Activated naive CD8-positive, alpha-beta T cell (primary cell): ENCODE data around the gene SUSD3.

ENCODE experiments used
- H3K27ac Mint-ChIP-seq: one replicate; pipeline ENCODE4 v1.8.0; 2021; ENCODE audit warnings: mixed read lengths
- H3K27me3 Mint-ChIP-seq: one replicate; pipeline ENCODE4 v1.8.0; 2021; ENCODE audit warnings: mixed read lengths
- H3K36me3 Mint-ChIP-seq: one replicate; pipeline ENCODE4 v1.8.0; 2021; ENCODE audit warnings: mixed read lengths
- H3K4me1 Mint-ChIP-seq: one replicate; pipeline ENCODE4 v1.8.0; 2021; ENCODE audit warnings: low read depth, mixed read lengths
- H3K4me3 Mint-ChIP-seq: one replicate; pipeline ENCODE4 v1.8.0; 2021; ENCODE audit warnings: mild to moderate bottlenecking, mixed read lengths
- H3K9me3 Mint-ChIP-seq: one replicate; pipeline ENCODE4 v1.8.0; 2021; ENCODE audit warnings: low read depth, mixed read lengths

The SUSD3 gene

DNA sequence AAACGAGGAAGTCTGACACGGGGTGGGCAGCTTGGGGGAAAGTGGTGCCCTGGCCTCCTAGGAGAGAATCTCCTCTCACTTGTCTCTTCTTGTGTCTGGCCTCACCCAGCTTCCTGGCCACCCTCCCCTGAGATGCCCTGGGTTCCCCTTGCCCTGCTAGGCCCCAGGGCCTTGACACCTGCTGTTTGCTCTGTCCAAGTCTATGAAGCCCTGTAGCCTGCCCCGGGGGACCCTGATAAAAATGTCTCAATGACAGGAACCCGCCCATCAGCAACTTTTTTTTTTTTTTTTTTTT is 35.0 kb upstream of the SUSD3 start:
- H3K4me1 Mint-ChIP-seq: peaks cover 69% of the 10 kb centered on the region
- H3K4me3 Mint-ChIP-seq: no peak overlapping the region
- H3K36me3 Mint-ChIP-seq: peaks cover 4% of the 10 kb centered on the region
- H3K27ac Mint-ChIP-seq: peak overlapping the region; percentile 91
- no peaks in the 10 kb centered on the region for H3K9me3 Mint-ChIP-seq
- no peaks in the 10 kb centered on the region for H3K27me3 Mint-ChIP-seq

DNA sequence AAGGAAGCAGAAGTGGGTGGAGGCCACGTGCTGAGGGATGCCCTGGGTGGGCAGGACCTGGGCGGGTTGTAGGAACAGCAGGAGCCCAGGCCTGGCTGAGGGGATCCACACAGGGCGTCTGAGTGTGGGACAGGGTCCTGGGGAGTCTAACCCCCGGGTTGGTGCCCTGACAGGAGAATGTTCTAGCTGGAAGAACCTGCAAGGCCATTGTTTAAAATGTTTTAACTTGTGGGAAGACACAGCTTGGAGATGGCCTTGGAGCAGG is 33.9 kb upstream of the SUSD3 start:
- Mint-ChIP-seq H3K4me1 (peaks cover 71% of the 10 kb centered on the region), H3K27ac (peak overlapping the region; percentile 91), H3K27me3 (no peaks in the 10 kb centered on the region), H3K4me3 (peak overlapping the region; percentile 32), H3K9me3 (no peaks in the 10 kb centered on the region), H3K36me3 (peaks cover 5% of the 10 kb centered on the region)

DNA sequence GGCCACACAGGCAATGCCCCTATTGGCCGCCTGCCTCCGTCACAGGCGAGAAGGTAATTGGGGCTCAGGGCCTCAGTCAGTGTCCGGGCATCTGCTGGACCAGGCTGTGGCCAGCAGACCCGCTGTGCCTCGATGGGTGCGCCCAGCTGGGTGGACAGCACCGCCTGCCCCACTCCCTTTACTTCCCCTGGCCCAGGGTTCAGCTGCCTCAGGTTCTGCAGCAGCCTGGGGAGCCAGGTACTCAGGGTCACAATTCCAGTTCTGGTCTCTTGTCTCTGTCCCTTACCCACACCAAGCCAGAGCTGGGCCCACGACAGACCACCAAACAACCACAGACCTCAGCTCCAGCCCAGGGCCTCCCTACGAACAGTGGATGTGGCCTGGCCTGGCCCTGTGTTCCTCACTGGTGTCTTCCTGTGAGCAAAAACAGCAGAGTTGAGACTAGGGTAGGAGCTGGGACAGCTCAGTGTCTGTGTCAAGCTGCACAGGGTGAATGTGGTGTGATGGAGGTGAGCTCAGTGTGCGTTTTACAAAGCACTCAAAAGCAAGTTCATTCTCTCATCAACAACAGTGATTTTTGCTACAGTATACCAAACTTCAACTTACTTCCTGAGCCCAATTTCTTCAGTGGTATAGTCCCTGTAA is 33.4 kb upstream of the SUSD3 start:
- peak overlapping the region; percentile 91 for H3K27ac Mint-ChIP-seq
- no peaks in the 10 kb centered on the region for H3K27me3 Mint-ChIP-seq
- peak overlapping the region; percentile 22 for H3K4me3 Mint-ChIP-seq
- no peaks in the 10 kb centered on the region for H3K9me3 Mint-ChIP-seq
- H3K36me3 Mint-ChIP-seq: peaks cover 4% of the 10 kb centered on the region
- H3K4me1 Mint-ChIP-seq: peaks cover 75% of the 10 kb centered on the region

DNA sequence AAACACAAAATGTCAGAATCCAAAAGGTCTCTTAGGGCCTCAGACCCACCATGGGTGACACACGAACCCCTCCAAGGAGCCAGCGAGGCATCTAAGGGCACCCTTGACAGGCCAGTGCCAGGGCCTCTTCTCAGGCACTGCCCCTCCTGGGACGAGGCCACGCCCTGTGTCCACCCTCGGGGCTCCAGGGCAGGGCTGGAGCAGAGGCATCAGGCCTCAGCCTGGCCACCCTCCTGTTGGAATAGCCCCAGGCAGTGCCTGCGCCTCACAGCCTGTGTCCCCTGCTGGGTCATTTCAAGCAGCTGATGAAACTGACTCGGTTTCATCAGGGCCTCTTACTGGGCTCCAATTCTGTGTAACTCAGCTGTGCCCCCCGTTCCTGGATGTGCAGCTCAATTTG is 32.8 kb upstream of the SUSD3 start:
- Mint-ChIP-seq H3K9me3 (no peaks in the 10 kb centered on the region), H3K27me3 (no peaks in the 10 kb centered on the region), H3K4me3 (no peak overlapping the region), H3K27ac (peak overlapping the region; percentile 90), H3K4me1 (peaks cover 75% of the 10 kb centered on the region), H3K36me3 (peaks cover 6% of the 10 kb centered on the region)

DNA sequence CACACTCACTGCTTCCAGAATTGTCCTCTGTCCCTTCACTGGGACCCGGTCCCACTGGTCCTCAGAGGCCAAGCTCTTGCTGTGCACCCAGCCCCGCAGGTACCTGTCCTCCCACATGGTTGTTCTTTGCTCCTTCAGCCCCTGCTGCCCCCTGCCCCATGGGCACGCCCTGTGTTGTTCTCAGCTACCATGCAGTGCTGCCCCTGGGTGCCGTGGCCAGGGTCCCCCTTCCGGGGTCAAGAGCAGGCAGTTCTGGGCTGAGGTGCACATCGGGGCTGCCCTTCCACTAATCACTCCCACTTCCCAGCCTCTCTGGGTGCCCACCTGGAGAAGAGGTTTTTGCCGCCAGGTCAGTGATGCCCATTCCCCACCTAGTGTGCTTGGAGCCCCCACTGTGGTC is 31.9 kb upstream of the SUSD3 start:
- Mint-ChIP-seq H3K36me3 (peaks cover 8% of the 10 kb centered on the region), H3K9me3 (no peaks in the 10 kb centered on the region), H3K27me3 (no peaks in the 10 kb centered on the region), H3K4me1 (peaks cover 80% of the 10 kb centered on the region), H3K4me3 (no peak overlapping the region), H3K27ac (peak overlapping the region; percentile 96)

DNA sequence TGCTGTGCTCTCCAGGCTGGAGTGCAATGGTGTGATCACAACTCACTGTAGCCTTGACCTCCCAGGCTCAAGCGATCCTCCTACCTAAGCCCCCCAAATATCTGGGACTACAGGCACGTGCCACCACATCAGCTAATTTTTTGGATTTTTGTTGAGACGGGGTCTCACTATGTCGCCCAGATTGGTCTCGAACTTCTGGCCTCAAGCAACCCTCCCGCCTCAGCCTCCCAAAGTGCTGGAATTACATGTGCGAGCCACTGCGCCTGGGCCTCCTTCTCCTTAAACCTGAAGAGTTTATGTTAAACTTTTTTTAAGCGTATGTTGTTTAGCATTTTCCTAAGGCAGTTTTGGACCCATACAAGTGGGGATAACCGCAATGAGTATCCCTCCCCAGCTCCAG is 30.8 kb upstream of the SUSD3 start:
- Mint-ChIP-seq H3K36me3 (peaks cover 8% of the 10 kb centered on the region), H3K4me3 (peak overlapping the region; percentile 82), H3K27me3 (no peaks in the 10 kb centered on the region)

DNA sequence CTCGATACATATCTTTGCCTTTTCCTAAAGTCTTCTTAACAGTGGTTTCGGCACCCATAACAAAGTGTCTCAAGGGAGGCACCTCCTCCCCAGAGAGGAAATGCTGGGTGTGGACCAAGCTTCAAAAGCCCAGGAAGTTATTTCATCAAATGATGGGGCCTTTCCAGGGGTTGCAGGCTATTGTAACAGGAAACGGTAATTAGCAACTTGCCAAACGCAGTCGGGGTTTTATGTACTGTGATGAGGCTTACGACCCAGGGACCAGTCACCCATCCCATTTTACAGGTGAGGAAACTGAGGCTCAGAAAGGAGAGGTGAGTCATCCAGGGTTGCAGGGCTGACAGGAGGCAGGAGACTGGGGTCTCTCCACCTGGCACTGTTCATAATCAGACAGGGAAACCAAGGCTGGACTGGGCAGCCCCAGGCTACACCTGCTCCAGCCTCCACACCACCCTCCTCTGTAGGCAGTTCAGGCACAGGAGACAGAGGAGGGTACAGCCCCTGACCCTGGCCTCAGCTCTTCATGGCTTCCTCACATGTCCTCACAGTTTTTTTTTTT is 30.0 kb upstream of the SUSD3 start:
- Mint-ChIP-seq H3K36me3 (peaks cover 8% of the 10 kb centered on the region), H3K9me3 (no peaks in the 10 kb centered on the region), H3K27ac (peak overlapping the region; percentile 96), H3K4me3 (peak overlapping the region; percentile 82), H3K27me3 (no peaks in the 10 kb centered on the region), H3K4me1 (peaks cover 81% of the 10 kb centered on the region)

More for the DNA sequence above, 30.8 kb upstream of the SUSD3 start:
- Mint-ChIP-seq H3K4me1 (peaks cover 83% of the 10 kb centered on the region), H3K9me3 (no peaks in the 10 kb centered on the region), H3K27ac (peak overlapping the region; percentile 96)

DNA sequence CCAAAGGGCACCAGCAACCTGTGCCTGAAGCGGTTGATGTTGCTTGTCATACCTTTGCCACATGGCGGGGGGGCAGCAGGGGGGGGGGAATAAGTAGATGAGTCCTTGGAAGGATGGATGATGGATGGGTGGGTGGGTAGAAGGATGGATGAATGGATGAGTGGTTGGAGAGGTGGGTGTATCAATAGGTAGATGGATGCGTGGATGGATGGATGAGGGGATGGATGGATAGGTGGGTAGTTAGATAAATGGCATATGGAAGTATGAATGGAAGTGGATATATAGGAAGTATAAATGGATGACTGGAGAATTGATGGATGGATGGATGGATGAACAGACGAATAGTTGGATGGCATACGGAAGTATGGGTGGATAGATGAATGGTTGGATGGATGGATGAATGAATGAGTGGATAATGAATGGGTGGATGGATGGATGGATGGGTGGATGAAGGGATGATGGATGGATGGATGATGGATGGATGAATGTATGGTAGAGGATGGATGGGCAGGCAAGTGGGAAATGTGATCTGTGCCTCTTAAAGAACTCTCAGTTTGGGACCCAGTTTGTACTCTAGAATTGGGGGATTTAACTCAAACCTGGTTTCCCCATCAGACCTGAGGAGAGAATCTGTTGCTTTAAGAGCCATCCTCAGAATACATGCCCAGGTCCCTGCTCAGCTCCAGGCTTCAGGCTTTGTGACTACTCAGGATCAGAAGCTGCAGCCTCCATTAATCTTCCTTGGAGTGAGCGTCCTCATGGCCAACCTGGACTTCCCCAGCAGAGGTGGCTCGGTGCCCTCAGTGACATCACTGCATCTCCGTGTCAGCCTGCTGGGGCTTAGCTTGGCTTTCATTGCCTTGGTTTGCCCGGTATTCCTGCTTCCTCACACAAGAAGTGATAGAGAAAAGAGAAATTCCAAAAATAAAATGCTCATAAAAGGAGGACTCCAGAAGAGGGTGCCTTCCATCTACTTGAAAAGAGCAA is 27.6 kb upstream of the SUSD3 start:
- Mint-ChIP-seq H3K36me3 (peaks cover 8% of the 10 kb centered on the region), H3K9me3 (no peaks in the 10 kb centered on the region), H3K4me3 (no peak overlapping the region), H3K4me1 (peaks cover 66% of the 10 kb centered on the region), H3K27ac (peak overlapping the region; percentile 88), H3K27me3 (no peaks in the 10 kb centered on the region)

DNA sequence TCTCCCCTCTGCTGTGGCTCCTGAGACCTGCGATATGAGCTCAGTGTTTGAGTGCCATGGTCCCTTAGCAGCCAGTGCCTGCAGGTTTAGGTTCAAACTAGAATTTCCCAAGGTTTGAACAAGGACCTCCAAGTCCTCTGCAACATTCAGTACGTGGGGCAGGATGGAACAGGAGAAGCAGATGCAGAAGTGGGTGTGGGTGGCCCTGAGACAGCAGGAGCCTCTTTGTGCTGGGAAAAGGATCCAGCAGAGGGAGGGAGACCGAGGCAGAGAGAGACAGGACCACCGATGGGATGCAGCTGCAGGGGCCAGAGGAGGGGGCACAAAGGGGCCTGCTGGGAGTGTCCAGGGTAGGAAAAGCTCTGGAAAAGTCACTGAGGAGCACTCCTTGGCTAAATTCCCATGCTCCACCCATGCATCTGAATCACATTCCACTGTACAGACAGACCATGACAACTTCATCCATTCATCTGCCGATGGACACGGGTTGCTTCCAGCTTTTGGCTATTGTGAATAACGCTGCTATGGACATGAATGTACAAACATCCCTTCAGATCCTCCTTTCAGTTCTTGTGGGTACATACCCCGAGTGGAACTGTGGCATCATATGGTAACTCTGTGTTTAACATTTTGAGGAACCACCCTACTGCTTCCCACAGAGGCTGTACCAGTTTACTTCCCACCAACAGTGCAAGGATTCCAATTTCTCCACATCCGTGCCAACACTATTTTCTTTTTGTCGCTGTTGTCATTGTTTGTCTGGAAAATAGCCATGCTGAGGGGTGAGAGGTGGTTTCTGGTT is 26.7 kb upstream of the SUSD3 start:
- peaks cover 63% of the 10 kb centered on the region for H3K4me1 Mint-ChIP-seq

DNA sequence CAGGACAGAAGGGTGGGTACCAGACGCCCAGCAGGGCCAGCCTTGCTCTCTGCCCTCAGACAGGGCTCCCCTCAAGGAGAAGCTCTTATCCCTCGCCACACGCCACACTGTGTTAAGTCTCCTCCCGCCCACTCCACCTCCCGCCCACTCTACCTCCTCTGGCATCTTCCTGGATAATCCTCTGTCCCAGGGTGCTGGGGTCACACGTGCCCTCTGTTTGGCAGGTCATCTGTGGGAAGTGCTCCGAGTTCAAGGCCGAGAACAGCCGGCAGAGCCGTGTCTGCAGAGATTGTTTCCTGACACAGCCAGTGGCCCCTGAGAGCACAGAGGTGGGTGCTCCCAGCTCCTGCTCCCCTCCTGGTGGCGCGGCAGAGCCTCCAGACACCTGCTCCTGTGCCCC is 26.0 kb upstream of the SUSD3 start:
- Mint-ChIP-seq H3K9me3 (no peaks in the 10 kb centered on the region), H3K4me3 (no peak overlapping the region), H3K4me1 (peaks cover 62% of the 10 kb centered on the region)

More for the DNA sequence above, 26.7 kb upstream of the SUSD3 start:
- no peaks in the 10 kb centered on the region for H3K27me3 Mint-ChIP-seq
- no peaks in the 10 kb centered on the region for H3K9me3 Mint-ChIP-seq
- peaks cover 8% of the 10 kb centered on the region for H3K36me3 Mint-ChIP-seq
- H3K27ac Mint-ChIP-seq: peak overlapping the region; percentile 88
- no peak overlapping the region for H3K4me3 Mint-ChIP-seq

DNA sequence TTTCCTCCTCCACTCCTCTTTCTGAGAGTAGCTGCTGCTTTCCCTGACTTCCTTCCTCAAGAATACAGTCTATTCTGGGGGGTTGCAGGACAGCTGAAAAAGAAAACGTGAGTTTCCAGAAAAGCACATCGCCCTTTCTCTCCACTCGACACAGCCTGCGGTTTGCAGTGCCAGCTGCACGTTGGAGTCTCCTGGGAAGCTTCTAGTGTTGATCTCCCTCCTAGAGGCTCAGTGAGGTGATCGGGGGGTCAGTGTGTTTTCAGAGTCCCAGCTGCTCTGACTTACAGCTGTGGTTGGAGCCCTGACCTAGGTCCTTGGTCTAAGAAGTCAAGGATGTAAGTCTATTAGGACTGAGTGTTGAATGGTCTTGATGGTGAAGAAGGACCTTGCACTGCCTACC is 25.0 kb upstream of the SUSD3 start:
- no peaks in the 10 kb centered on the region for H3K27me3 Mint-ChIP-seq
- peaks cover 7% of the 10 kb centered on the region for H3K36me3 Mint-ChIP-seq
- H3K27ac Mint-ChIP-seq: peak overlapping the region; percentile 61

More for the DNA sequence above, 26.0 kb upstream of the SUSD3 start:
- Mint-ChIP-seq H3K27me3 (no peaks in the 10 kb centered on the region), H3K36me3 (peaks cover 8% of the 10 kb centered on the region), H3K27ac (peak overlapping the region; percentile 50)

DNA sequence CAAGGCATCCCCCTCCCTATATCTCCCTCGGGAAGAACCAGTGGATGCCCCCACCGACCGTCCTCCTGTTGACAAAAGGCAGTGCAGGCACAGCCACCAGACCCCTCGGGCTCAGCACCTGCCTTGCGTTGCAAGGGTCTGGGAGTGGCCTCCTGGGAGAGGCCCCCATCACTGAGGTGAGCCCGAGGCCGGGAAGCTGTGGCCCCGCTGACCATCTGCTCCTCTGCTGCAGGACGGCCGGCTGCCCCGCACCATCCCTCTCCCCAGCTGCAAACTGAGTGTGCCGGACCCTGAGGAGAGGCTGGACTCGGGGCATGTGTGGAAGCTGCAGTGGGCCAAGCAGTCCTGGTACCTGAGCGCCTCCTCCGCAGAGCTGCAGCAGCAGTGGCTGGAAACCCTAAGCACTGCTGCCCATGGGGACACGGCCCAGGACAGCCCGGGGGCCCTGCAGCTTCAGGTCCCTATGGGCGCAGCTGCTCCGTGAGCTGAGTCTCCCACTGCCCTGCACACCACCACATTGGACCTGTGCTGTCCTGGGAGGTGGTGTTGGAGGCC is 23.3 kb upstream of the SUSD3 start:
- Mint-ChIP-seq H3K4me1 (peaks cover 55% of the 10 kb centered on the region), H3K9me3 (no peaks in the 10 kb centered on the region), H3K4me3 (no peak overlapping the region), H3K27ac (no peak overlapping the region), H3K36me3 (peaks cover 4% of the 10 kb centered on the region), H3K27me3 (no peaks in the 10 kb centered on the region)

More for the DNA sequence above, 25.0 kb upstream of the SUSD3 start:
- no peak overlapping the region for H3K4me3 Mint-ChIP-seq
- peaks cover 58% of the 10 kb centered on the region for H3K4me1 Mint-ChIP-seq
- H3K9me3 Mint-ChIP-seq: no peaks in the 10 kb centered on the region

DNA sequence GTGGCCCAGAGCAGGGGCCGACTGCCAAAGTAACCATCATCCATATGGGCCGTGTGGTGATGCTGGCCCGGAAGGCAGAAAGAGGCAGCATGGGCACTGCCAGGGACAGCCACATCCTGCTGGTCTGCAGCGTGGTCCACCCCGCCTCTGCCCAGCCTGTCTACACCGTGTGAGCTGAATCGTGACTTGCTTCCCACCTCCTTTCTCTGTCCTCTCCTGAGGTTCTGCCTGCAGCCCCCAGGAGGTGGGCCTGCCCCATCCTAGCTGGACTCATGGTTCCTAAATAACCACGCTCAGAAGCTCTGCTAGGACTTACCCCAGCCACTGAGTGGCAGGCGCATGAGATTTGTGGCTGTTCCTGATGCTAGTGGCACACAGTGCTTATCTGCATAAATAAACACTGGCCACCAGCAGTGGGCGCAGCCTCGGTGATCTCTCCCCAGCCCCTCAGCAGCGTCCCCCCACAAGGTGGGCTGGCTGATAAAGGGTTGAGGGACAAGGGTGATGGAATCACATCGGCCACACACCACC is 22.6 kb upstream of the SUSD3 start:
- Mint-ChIP-seq H3K4me3 (no peak overlapping the region), H3K9me3 (no peaks in the 10 kb centered on the region), H3K4me1 (peaks cover 54% of the 10 kb centered on the region), H3K27me3 (no peaks in the 10 kb centered on the region), H3K27ac (peak overlapping the region; percentile 34), H3K36me3 (peaks cover under 1% of the 10 kb centered on the region)

DNA sequence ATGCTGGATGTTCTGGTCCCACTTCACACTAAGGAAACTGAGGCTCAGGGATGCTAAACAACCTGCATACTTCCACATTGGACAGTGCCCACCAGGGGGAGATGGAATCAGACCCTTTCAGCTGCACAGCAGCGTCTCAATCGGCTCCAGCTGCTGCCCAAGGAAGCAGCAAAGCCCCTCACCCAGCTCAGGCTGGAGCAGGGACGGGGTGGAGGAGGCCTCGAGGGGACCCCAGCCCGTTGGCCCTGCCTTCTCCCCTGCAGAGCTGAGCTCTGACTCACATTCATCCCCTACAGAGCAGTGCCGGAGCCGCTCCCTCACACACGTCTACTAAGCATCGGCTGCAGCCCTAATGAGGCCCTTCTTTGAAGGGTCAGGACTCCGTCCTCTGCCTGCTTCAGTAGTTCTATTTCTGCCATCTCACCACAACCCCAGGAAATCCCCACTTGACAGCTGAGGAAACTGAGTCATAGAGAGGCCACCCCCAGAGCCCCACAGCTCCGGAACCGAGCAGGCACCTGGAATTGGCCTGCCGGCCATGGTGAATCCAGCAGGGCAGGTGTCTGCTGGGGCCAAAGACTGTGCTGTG is 21.5 kb upstream of the SUSD3 start:
- Mint-ChIP-seq H3K4me3 (no peak overlapping the region), H3K4me1 (peaks cover 54% of the 10 kb centered on the region), H3K27ac (peak overlapping the region; percentile 79), H3K27me3 (no peaks in the 10 kb centered on the region), H3K36me3 (no peaks in the 10 kb centered on the region), H3K9me3 (no peaks in the 10 kb centered on the region)
